NB4 (cell line): Measurements from ENCODE around the gene SLC17A2.

Experiments used
- DNase-seq: peaks from one replicate; pipeline ENCODE4 v3.0.0; 2010; ENCODE audit warnings: low read depth
- H3K4me3 ChIP-seq: one replicate; pipeline ENCODE4 v1.5.1; 2011; ENCODE audit warnings: mild to moderate bottlenecking, low read depth, low read length, moderate library complexity
- CTCF ChIP-seq: IDR thresholded peaks from one replicate; pipeline ENCODE4 v1.5.1; 2012; ENCODE audit warnings: low read depth, low read length
- MYC ChIP-seq: IDR thresholded peaks from 2 replicates; pipeline ENCODE4 v1.6.1; 2011; ENCODE audit warnings: low read depth, low read length
- POLR2A ChIP-seq: IDR thresholded peaks from 2 replicates; pipeline ENCODE4 v1.6.1; 2011; ENCODE audit warnings: mild to moderate bottlenecking; ENCODE audit not compliant: insufficient read length; ENCODE audit errors: extremely low read depth
- TF ChIP-seq, protein P1 (sequence below): IDR thresholded peaks from 2 replicates; pipeline ENCODE4 v1.6.1; 2011; ENCODE audit warnings: low read depth, low read length

Gene SLC17A2

GRCh38 chr6:25895771-25896170 is 34.7 kb downstream of the SLC17A2 start:
- H3K4me3 ChIP-seq: no peak overlapping the region
- no peak for TF ChIP-seq CTCF
- TF ChIP-seq MYC: no peak
- no peak for TF ChIP-seq POLR2A
- TF ChIP-seq, protein P1, sequence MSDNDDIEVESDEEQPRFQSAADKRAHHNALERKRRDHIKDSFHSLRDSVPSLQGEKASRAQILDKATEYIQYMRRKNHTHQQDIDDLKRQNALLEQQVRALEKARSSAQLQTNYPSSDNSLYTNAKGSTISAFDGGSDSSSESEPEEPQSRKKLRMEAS: no peak
- no peak for DNase-seq

GRCh38 chr6:25893778-25894177 is 36.7 kb downstream of the SLC17A2 start:
- TF ChIP-seq POLR2A: no peak
- no peak for TF ChIP-seq MYC
- no peak for TF ChIP-seq CTCF
- TF ChIP-seq, protein P1: no peak
- DNase-seq: no peak
- no peak overlapping the region for H3K4me3 ChIP-seq

DNA sequence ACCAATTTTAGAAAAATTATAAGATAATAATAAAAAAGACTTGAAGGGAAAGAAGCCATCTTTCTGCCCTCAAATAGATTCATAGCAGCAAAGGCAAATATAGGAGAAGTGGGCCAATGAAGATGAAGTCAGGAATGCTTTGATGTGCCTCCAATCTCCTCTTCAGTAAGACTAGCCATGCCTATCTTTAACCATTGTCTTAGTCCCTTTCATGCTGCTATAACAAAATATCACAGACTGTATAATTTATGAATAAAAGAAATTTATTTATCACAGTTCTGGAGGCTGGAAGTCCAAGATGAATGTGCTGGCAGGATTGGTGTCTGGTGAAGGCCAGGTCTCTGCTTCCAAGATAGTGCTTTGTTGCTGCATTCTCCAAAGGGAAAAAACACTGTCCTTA is 37.6 kb downstream of the SLC17A2 start:
- DNase-seq: no peak
- no peak overlapping the region for H3K4me3 ChIP-seq
- TF ChIP-seq POLR2A: no peak

DNA sequence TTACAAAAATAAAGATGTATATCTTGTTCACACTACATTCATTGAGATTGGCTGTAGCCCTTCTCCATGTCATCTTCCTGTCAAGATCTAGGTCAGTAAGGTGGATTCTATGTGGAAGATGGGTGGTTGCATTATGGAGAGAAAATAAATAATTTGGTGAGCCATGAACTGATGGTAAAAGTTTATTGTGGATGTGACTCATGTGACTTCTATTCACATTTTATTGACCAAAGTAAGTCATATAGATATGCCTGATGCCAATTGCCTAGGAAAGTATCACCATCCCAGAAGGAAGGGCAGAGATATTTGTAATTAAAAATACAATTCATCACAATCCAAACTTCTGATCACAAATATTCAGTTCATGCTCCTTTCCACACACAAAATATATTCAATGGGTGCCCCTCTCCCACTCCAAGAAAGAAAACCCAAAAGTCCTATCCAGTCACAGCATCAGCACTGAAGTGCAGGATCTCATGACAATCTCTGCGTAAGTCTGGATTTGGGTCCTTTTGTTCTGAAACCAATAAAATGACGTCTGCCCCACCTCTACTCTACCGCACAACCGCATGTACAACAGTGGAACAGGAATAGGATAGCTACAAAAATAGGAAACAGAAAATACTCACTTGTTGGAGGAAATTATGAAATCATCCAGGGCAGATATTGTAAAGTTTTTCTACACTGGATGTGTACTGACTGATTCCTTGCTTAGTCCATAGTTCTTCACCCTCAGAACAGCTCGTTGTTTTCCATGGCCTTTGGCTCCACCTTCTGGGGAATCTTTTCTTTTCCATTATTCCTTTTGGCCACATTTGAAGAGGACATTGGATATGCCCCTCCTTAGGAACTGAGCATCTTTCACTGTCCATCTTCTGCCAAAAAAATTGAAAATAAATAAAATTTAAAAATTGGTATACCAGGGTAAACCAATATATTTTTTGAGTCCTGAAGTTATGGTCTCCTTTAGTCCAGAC is 40.3 kb downstream of the SLC17A2 start:
- no peak overlapping the region for H3K4me3 ChIP-seq
- peak; percentile 51 for DNase-seq
- TF ChIP-seq, protein P1: no peak
- TF ChIP-seq POLR2A: no peak
- TF ChIP-seq MYC: 0 out of 2 replicates have a peak, but pooled peaks have one; percentile 14
- no peak for TF ChIP-seq CTCF

GRCh38 chr6:25888626-25889025 is 41.9 kb downstream of the SLC17A2 start:
- no peak for DNase-seq
- TF ChIP-seq MYC (no peak), POLR2A (no peak), CTCF (no peak)
- TF ChIP-seq, protein P1: no peak
- no peak overlapping the region for H3K4me3 ChIP-seq

GRCh38 chr6:25886066-25886465 is 44.4 kb downstream of the SLC17A2 start:
- H3K4me3 ChIP-seq: no peak overlapping the region
- TF ChIP-seq, protein P1: no peak
- TF ChIP-seq POLR2A: no peak
- no peak for TF ChIP-seq CTCF
- no peak for TF ChIP-seq MYC
- DNase-seq: no peak
